ENCODE measurements around the gene MANEA. TPM values are rescaled to one million over a fixed set of nuclear protein-coding genes. Genes with fewer than 3 reads are reported as not detected.
A peak's percentile ranks its signal among the peaks of the same experiment; 100 is the strongest.
"Not testable (repeated sequence)": the region's sequence is repeated elsewhere in the genome, so short reads cannot be mapped to it uniquely, and the experiment has no call there.

MANEA gene
- total RNA-seq, 2 experiments from 2014 or later, result 16.3 to 18.7 TPM

DNA sequence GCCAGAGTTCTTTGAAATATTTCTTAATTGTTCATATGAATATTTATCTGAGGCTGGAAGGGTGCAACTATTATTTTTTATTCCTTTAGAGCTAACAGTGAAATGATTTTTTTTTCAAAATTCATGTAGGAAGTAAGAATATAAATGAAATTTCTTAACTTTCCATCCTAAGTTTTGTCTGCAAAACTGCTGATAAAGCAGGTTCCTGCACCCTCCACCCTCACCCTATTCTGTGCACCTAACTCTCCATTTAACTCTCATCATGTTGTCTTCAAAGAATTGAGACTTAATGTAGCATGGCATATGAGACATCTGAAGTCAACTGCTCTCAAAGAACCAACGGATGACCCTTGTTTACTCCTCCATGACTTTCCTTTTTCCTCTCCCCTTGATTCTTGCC is 23.5 kb upstream of the MANEA start:
- Mint-ChIP-seq H3K9me3 (peaks cover 28% of the 10 kb centered on the region), H3K27ac (no peak overlapping the region), H3K4me3 (no peak overlapping the region), H3K36me3 (peaks cover 16% of the 10 kb centered on the region), H3K4me1 (ENCODE audit: low read depth) (no peaks in the 10 kb centered on the region), H3K27me3 (no peaks in the 10 kb centered on the region)
- intact Hi-C loops (cut with micrococcal nuclease), result no loop called here
- DNase-seq, result no peak
- POLR2A ChIA-PET, result no interaction called here
- CTCF ChIA-PET, result no interaction called here

DNA sequence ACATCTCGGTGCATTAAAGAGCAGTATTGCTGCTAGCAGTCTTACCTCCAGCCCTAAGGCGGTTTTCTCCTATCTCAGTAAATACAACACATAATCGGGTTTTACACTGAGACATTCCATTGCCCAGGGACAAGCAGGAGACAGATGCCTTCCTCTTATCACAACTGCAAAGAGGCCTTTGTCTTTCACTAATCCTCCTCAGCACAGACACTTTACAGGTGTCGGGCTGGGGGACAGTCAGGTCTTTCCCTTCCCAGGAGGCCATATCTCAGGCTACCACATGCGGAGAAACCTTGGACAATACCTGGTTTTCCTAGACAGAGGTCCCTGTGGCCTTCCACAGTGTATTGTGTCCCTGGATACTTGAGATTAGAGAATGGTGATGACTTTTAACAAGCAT is 16.4 kb upstream of the MANEA start:
- intact Hi-C loops (cut with micrococcal nuclease); H3K9me3 Mint-ChIP-seq; H3K27me3 Mint-ChIP-seq; DNase-seq; H3K4me1 Mint-ChIP-seq (ENCODE audit: low read depth); H3K4me3 Mint-ChIP-seq; H3K27ac Mint-ChIP-seq; POLR2A ChIA-PET; CTCF ChIA-PET: not testable (repeated sequence)
- peaks cover 17% of the 10 kb centered on the region for H3K36me3 Mint-ChIP-seq

- no peak for DNase-seq
- Mint-ChIP-seq H3K27ac (no peak overlapping the region), H3K27me3 (no peaks in the 10 kb centered on the region), H3K4me3 (no peak overlapping the region), H3K9me3 (no peaks in the 10 kb centered on the region), H3K4me1 (ENCODE audit: low read depth) (peaks cover 22% of the 10 kb centered on the region), H3K36me3 (no peaks in the 10 kb centered on the region)
- CTCF ChIA-PET, result no interaction called here
- POLR2A ChIA-PET, result no interaction called here
- intact Hi-C loops (cut with micrococcal nuclease), result no loop called here
These were observed 7.8 kb upstream of the MANEA start for GRCh38 chr6:95569560-95569959.

DNA sequence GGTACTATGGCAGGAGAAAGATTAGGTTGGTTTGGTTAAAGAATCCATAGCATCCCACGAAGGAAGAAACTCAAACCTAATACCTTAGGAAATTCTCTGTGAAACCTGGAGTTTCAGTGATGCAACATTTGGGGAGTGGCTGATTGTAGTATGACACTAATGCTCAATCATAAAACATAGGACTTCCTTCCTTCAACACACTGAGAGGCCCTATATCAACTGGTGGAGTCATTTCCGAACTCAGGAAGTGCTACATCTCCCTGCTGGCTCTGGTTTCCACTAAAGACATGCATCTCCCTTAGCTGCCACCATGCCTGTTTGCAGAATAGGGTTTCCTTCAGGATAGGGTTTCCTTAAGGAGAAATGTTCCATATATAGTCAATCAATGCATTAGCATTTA is 5.2 kb upstream of the MANEA start:
- no peak overlapping the region for H3K4me3 Mint-ChIP-seq
- no peaks in the 10 kb centered on the region for H3K27me3 Mint-ChIP-seq
- intact Hi-C loops (cut with micrococcal nuclease), result loop anchor here (10.0 kb wide), 1 partner anchor 1353 kb away; the partner anchor contains the start of gene KLHL32
- no peaks in the 10 kb centered on the region for H3K9me3 Mint-ChIP-seq
- no peaks in the 10 kb centered on the region for H3K36me3 Mint-ChIP-seq
- DNase-seq, result no peak
- peaks cover 28% of the 10 kb centered on the region for H3K4me1 Mint-ChIP-seq (ENCODE audit: low read depth)
- ChIA-PET CTCF (no interaction called here), POLR2A (no interaction called here)
- no peak overlapping the region for H3K27ac Mint-ChIP-seq

- Mint-ChIP-seq H3K36me3 (no peaks in the 10 kb centered on the region), H3K4me1 (ENCODE audit: low read depth) (peaks cover 44% of the 10 kb centered on the region), H3K27me3 (no peaks in the 10 kb centered on the region), H3K27ac (no peak overlapping the region), H3K9me3 (no peaks in the 10 kb centered on the region), H3K4me3 (no peak overlapping the region)
- intact Hi-C loops (cut with micrococcal nuclease), result loop anchor here (5.0 to 10.0 kb wide), 2 partner anchors 1322 to 1350 kb away; partner anchors contain the start of genes KLHL32 and NDUFAF4
- CTCF ChIA-PET, result no interaction called here
- DNase-seq, result no peak
- POLR2A ChIA-PET, result no interaction called here
These were observed 2.5 kb upstream of the MANEA start for GRCh38 chr6:95574811-95575210.

GRCh38 chr6:95576218-95576997 is 927 bp upstream of the MANEA start:
- H3K9me3 Mint-ChIP-seq, result no peaks in the 10 kb centered on the region
- H3K4me1 Mint-ChIP-seq (ENCODE audit: low read depth), result peaks cover 45% of the 10 kb centered on the region
- H3K27ac Mint-ChIP-seq, result peak overlapping the region; percentile 96
- H3K36me3 Mint-ChIP-seq, result peaks cover 3% of the 10 kb centered on the region
- H3K4me3 Mint-ChIP-seq, result peak overlapping the region; percentile 90
- DNase-seq, result no peak
- CTCF ChIA-PET, result no interaction called here
- intact Hi-C loops (cut with micrococcal nuclease), result loop anchor here (5.0 to 10.0 kb wide), 2 partner anchors 1321 to 1348 kb away; partner anchors contain the start of genes KLHL32 and NDUFAF4
- POLR2A ChIA-PET, result no interaction called here
- no peaks in the 10 kb centered on the region for H3K27me3 Mint-ChIP-seq

DNA sequence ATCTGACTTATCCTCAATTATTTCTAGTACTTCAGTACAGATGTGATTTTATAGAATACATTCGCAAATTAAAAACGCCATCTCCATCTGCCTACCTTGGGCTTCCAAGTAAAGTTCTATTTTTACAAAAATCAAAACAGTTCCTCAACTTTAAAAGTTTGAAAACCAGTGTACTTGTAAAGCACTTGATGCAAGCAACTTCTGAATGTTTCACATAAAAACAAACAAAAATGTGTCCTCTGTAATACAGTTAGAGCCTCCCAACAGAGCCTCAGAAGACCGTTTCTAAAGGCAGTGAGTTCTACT is 384 bp upstream of the MANEA start:
- Mint-ChIP-seq H3K36me3 (peaks cover 3% of the 10 kb centered on the region), H3K27ac (peak overlapping the region; percentile 96), H3K4me1 (ENCODE audit: low read depth) (peaks cover 42% of the 10 kb centered on the region), H3K27me3 (no peaks in the 10 kb centered on the region), H3K4me3 (peak overlapping the region; percentile 90), H3K9me3 (no peaks in the 10 kb centered on the region)
- ChIA-PET POLR2A (no interaction called here), CTCF (no interaction called here)
- intact Hi-C loops (cut with micrococcal nuclease), result loop anchor here (1.0 to 10.0 kb wide), 3 partner anchors 944 to 1348 kb away; partner anchors contain the start of genes KLHL32, NDUFAF4 and UFL1
- no peak for DNase-seq

GRCh38 chr6:95578106-95578410 is 723 bp downstream of the MANEA start:
- Mint-ChIP-seq H3K27me3 (no peaks in the 10 kb centered on the region), H3K27ac (peak overlapping the region; percentile 96), H3K9me3 (no peaks in the 10 kb centered on the region), H3K4me3 (peak overlapping the region; percentile 90), H3K4me1 (ENCODE audit: low read depth) (peaks cover 34% of the 10 kb centered on the region), H3K36me3 (peaks cover 5% of the 10 kb centered on the region)
- POLR2A ChIA-PET, result no interaction called here
- intact Hi-C loops (cut with micrococcal nuclease), result loop anchor here (5.0 to 10.0 kb wide), 2 partner anchors 1319 to 1347 kb away; partner anchors contain the start of genes KLHL32 and NDUFAF4
- no peak for DNase-seq
- CTCF ChIA-PET, result no interaction called here

GRCh38 chr6:95581073-95581472 is 3.7 kb downstream of the MANEA start:
- no peak for DNase-seq
- H3K9me3 Mint-ChIP-seq, result peaks cover 14% of the 10 kb centered on the region
- ChIA-PET CTCF (no interaction called here), POLR2A (no interaction called here)
- no peaks in the 10 kb centered on the region for H3K27me3 Mint-ChIP-seq
- intact Hi-C loops (cut with micrococcal nuclease), result no loop called here
- no peak overlapping the region for H3K27ac Mint-ChIP-seq
- peaks cover 18% of the 10 kb centered on the region for H3K36me3 Mint-ChIP-seq
- H3K4me1 Mint-ChIP-seq (ENCODE audit: low read depth), result peaks cover 20% of the 10 kb centered on the region
- no peak overlapping the region for H3K4me3 Mint-ChIP-seq

GRCh38 chr6:95584226-95584625 is 6.9 kb downstream of the MANEA start:
- H3K36me3 Mint-ChIP-seq, result peaks cover 27% of the 10 kb centered on the region
- POLR2A ChIA-PET; DNase-seq; H3K27me3 Mint-ChIP-seq; CTCF ChIA-PET; H3K4me3 Mint-ChIP-seq; H3K27ac Mint-ChIP-seq; intact Hi-C loops (cut with micrococcal nuclease): not testable (repeated sequence)
- peaks cover 22% of the 10 kb centered on the region for H3K4me1 Mint-ChIP-seq (ENCODE audit: low read depth)
- peaks cover 14% of the 10 kb centered on the region for H3K9me3 Mint-ChIP-seq

DNA sequence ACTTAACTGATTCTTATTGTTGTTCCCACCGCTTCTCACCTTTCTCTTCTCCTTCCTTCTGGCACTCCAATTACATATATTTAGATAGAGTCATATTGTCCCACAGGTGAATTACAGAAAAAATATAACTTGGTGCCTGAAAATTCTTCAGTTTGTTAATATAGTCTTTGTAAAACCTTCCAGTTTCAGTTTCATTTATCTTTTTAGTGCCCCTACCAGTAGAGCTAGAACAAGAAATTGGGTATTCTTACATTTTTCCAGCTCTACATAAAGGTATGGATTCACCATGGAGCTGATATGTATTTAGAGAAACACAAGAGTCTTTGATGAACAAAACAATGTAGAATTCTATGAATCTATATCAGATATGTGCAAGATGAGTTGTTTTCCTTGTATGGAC is 10.7 kb downstream of the MANEA start:
- no peak for DNase-seq
- POLR2A ChIA-PET, result no interaction called here
- Mint-ChIP-seq H3K9me3 (peaks cover 14% of the 10 kb centered on the region), H3K36me3 (peaks cover 40% of the 10 kb centered on the region), H3K4me3 (no peak overlapping the region), H3K4me1 (ENCODE audit: low read depth) (peaks cover 23% of the 10 kb centered on the region), H3K27me3 (no peaks in the 10 kb centered on the region), H3K27ac (no peak overlapping the region)
- intact Hi-C loops (cut with micrococcal nuclease), result loop anchor here (1.0 kb wide), 1 partner anchor 8 kb away; no protein-coding TSS in a partner anchor
- CTCF ChIA-PET, result no interaction called here

DNA sequence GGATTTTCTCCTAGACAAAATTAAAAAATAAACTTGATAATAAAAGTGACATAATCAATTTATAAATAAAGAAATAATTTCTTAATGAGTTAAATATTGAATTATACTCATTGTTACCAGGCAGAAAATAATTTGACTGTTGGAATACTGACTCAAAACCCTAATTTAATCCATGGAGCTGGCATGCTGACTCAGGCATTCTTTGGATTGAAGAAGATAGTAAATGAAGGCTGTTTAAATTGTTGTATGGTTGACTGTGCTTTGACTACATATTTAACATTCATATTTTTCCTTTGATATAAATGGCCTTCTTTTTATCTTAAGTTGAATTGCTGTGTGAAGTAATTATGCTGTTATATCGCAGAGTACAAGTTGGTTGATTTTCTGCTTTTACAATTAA is 11.7 kb downstream of the MANEA start:
- DNase-seq, result no peak
- POLR2A ChIA-PET, result no interaction called here
- peaks cover 26% of the 10 kb centered on the region for H3K4me1 Mint-ChIP-seq (ENCODE audit: low read depth)

GRCh38 chr6:95589826-95590570 is 12.7 kb downstream of the MANEA start:
- ChIA-PET CTCF (no interaction called here), POLR2A (no interaction called here)
- no peak overlapping the region for H3K27ac Mint-ChIP-seq
- no peak overlapping the region for H3K4me3 Mint-ChIP-seq
- H3K27me3 Mint-ChIP-seq, result no peaks in the 10 kb centered on the region
- peaks cover 26% of the 10 kb centered on the region for H3K4me1 Mint-ChIP-seq (ENCODE audit: low read depth)
- no peaks in the 10 kb centered on the region for H3K9me3 Mint-ChIP-seq
- intact Hi-C loops (cut with micrococcal nuclease), result no loop called here
- H3K36me3 Mint-ChIP-seq, result peaks cover 28% of the 10 kb centered on the region
- no peak for DNase-seq

More for the DNA sequence above, 11.7 kb downstream of the MANEA start:
- Mint-ChIP-seq H3K27me3 (no peaks in the 10 kb centered on the region), H3K9me3 (peaks cover 7% of the 10 kb centered on the region), H3K4me3 (no peak overlapping the region), H3K27ac (no peak overlapping the region), H3K36me3 (peaks cover 35% of the 10 kb centered on the region)
- intact Hi-C loops (cut with micrococcal nuclease), result no loop called here
- CTCF ChIA-PET, result no interaction called here
